GM12878 (cell line): Measurements from ENCODE around the gene KLRK1.

ENCODE experiments used
- ATF3 ChIP-seq: IDR thresholded peaks from 2 replicates; pipeline ENCODE4 v1.6.1; 2011; ENCODE audit warnings: low read depth, mild to moderate bottlenecking, low read length, moderate library complexity, borderline replicate concordance; ENCODE audit errors: extremely low read depth
- BACH1 ChIP-seq: fragments of 450-650 bp; IDR thresholded peaks from 2 replicates; pipeline ENCODE4 v1.6.1; 2017; ENCODE audit warnings: mild to moderate bottlenecking, borderline replicate concordance
- BMI1 ChIP-seq: fragments of 450-650 bp; IDR thresholded peaks from 2 replicates; pipeline ENCODE4 v1.6.1; 2016; ENCODE audit warnings: mild to moderate bottlenecking, moderate library complexity, borderline replicate concordance
- CTCF ChIP-seq, 3 experiments: IDR thresholded peaks in 2 of 3; conservative IDR thresholded peaks in 1 of 3; 2 replicates each; pipeline ENCODE4 v1.5.1; 2011; ENCODE audit warnings: low read depth in 3 of 3, low read length in 3 of 3, mild to moderate bottlenecking in 3 of 3, control low read depth in 2 of 3, moderate library complexity in 2 of 3, inconsistent platforms in 1 of 3, mixed read lengths in 1 of 3; ENCODE audit not compliant: control insufficient read depth in 2 of 3, insufficient read depth in 1 of 3; ENCODE audit errors: extremely low read depth in 1 of 3
- MTA2 ChIP-seq: fragments of 450-650 bp; IDR thresholded peaks from 2 replicates; pipeline ENCODE4 v1.6.1; 2016; ENCODE audit warnings: low read depth, mild to moderate bottlenecking, moderate library complexity
- MYC ChIP-seq: IDR thresholded peaks from 2 replicates; pipeline ENCODE4 v1.6.1; 2011; ENCODE audit warnings: mild to moderate bottlenecking, low read length, moderate library complexity, inconsistent platforms; ENCODE audit not compliant: insufficient read depth, insufficient replicate concordance, insufficient read length, severe bottlenecking
- NFIC ChIP-seq: IDR thresholded peaks from 2 replicates; pipeline ENCODE4 v1.6.1; 2012; ENCODE audit warnings: low read depth, mild to moderate bottlenecking, inconsistent platforms, low read length, moderate library complexity
- POLR2A ChIP-seq: IDR thresholded peaks from 2 replicates; pipeline ENCODE4 v1.6.1; 2011; ENCODE audit warnings: low read depth, mild to moderate bottlenecking, low read length
- RELB ChIP-seq: fragments of 450-650 bp; IDR thresholded peaks from 2 replicates; pipeline ENCODE4 v1.6.1; 2017; ENCODE audit warnings: low read depth, mild to moderate bottlenecking, moderate library complexity
- SIN3A ChIP-seq: IDR thresholded peaks from 2 replicates; pipeline ENCODE4 v1.6.1; 2012; ENCODE audit warnings: low read depth, low read length, improper control_type of control experiment
- TCF12 ChIP-seq: IDR thresholded peaks from 2 replicates; pipeline ENCODE4 v1.6.1; 2011; ENCODE audit warnings: low read depth, mild to moderate bottlenecking, low read length

GRCh38 chr12:10363658-10363913 is 26.3 kb downstream of the KLRK1 start:
- TF ChIP-seq CTCF (IDR thresholded peaks at IDR 0.05 in 2 of 3, conservative IDR thresholded peaks at IDR 0.05 in 1 of 3; ENCODE audit: control insufficient read depth in 2 of 3, extremely low read depth in 1 of 3, insufficient read depth in 1 of 3, low read depth in 3 of 3, low read length in 3 of 3): no peak
- no peak for TF ChIP-seq TCF12
- no peak for TF ChIP-seq BMI1
- TF ChIP-seq ATF3: no peak
- TF ChIP-seq POLR2A: no peak
- no peak for TF ChIP-seq NFIC
- TF ChIP-seq MTA2: no peak
- no peak for TF ChIP-seq BACH1
- no peak for TF ChIP-seq SIN3A
- no peak for TF ChIP-seq MYC
- no peak for TF ChIP-seq RELB
